Measurements from ENCODE around the gene CROCC2. TPM values are rescaled to one million over a fixed set of nuclear protein-coding genes. Genes with fewer than 3 reads are reported as not detected.
A peak's percentile ranks its signal among the peaks of the same experiment; 100 is the strongest.

The CROCC2 gene
- total and polyA plus RNA-seq, 2 of the 13 experiments (the other 11 are each of a cell fraction or from before 2014, with no cell fraction given) = not detected

DNA sequence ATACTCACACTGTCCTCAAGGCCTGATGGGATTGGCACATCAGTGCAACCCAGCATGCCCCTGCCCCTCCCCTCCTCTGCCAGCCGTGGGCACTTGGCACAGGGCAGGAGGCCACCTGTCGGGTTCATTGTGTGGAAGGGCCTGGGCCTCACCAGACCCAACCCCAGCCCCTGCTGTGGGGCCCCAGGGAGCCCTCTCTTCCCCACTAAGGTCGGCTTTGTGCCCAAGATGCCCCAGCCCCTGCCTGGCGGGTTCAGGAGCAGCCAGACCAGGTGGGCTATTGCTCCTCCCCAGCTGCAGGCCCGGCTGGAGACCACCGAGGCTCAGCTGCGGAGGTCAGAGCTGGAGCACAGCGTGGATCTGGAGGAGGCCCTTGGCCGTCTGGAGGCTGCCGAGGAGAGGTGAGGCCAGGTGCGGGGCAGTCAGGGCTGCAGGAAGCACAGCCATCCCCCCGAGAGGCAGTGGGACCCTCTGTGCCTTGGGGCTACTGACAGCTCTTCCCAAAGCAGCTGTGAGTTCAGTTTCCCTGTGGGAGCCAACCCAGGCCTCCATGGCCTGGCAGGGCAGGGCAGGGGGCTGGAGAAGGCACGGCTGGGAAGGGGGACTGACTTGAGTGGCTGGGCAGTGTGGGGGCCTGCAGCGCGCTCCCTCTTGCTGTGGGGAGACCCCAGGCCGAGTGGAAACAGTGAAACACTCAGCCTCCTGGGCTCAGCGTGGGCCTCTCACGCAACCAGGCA lies 16.3 kb downstream of the CROCC2 start:
- DNase-seq (ENCODE audit: low spot score) = no peak
- Histone ChIP-seq H4K20me1 (ENCODE audit: insufficient read depth, low read length) (no peaks in the 10 kb centered on the region), H3K27ac (ENCODE audit: extremely low read length, insufficient read depth, low read length) (no peak overlapping the region), H2AFZ (ENCODE audit: low read length) (no peak overlapping the region), H3K27me3 (ENCODE audit: control insufficient read depth in 1 of 2, insufficient read depth in 2 of 2, low read length in 2 of 2) (peaks cover 16 to 73% of the 10 kb centered on the region in 2 experiments; a peak in 4 of 5 replicates), H3K4me1 (ENCODE audit: insufficient read depth, low read length) (peaks cover 13% of the 10 kb centered on the region), H3K4me3 (replicated peaks in 1 of 3; ENCODE audit: insufficient read depth in 1 of 3, low read depth in 2 of 3, low read length in 3 of 3) (no peak overlapping the region), H3K79me2 (ENCODE audit: insufficient read depth, low read length) (no peaks in the 10 kb centered on the region), H3K4me2 (ENCODE audit: low read depth, low read length) (no peak overlapping the region), H3K9me3 (ENCODE audit: low read length) (no peaks in the 10 kb centered on the region), H3K36me3 (replicated peaks in 1 of 2; ENCODE audit: control insufficient read depth in 1 of 2, insufficient read depth in 2 of 2, low read length in 2 of 2) (no peaks in the 10 kb centered on the region), H3K9ac (ENCODE audit: insufficient read depth, low read depth, low read length) (no peak overlapping the region)
- in situ Hi-C loops (cut with HindIII; ENCODE audit: extremely low pct_ligation_motif_present, low pct_unique_long_range_greater_than_20kb) (no loop called here), intact Hi-C loops (cut with micrococcal nuclease; ENCODE audit: unreplicated experiment) (no loop called here)
- ChIA-PET POLR2A (no interaction called here), CTCF (ENCODE audit: low intra/inter-chr PET ratio, low total read pairs) (no interaction called here)
- TF ChIP-seq, protein P1, sequence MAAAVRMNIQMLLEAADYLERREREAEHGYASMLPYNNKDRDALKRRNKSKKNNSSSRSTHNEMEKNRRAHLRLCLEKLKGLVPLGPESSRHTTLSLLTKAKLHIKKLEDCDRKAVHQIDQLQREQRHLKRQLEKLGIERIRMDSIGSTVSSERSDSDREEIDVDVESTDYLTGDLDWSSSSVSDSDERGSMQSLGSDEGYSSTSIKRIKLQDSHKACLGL (CRISPR knock-in tag; IDR thresholded peaks at IDR 0.05) = 0 out of 2 replicates have a peak, but pooled peaks have one; percentile 32
- TF ChIP-seq RORA (CRISPR knock-in tag; IDR thresholded peaks at IDR 0.05) (no peak), HNRNPL (IDR thresholded peaks at IDR 0.05; ENCODE audit: low read depth, low read length) (peak; percentile 74; the same call in 1 of the 2 replicates), PCBP2 (optimal IDR thresholded peaks at IDR 0.05; ENCODE audit: low read depth, low read length, poor library complexity, severe bottlenecking) (no peak), ZNF253 (CRISPR knock-in tag; IDR thresholded peaks at IDR 0.05; ENCODE audit: borderline replicate concordance) (no peak), ZFP37 (CRISPR knock-in tag; IDR thresholded peaks at IDR 0.05; ENCODE audit: borderline replicate concordance) (no peak), ZNF274 (CRISPR knock-in tag; IDR thresholded peaks at IDR 0.05) (no peak), PPARG (CRISPR knock-in tag; conservative IDR thresholded peaks at IDR 0.05) (no peak)
- TF ChIP-seq, protein P2, sequence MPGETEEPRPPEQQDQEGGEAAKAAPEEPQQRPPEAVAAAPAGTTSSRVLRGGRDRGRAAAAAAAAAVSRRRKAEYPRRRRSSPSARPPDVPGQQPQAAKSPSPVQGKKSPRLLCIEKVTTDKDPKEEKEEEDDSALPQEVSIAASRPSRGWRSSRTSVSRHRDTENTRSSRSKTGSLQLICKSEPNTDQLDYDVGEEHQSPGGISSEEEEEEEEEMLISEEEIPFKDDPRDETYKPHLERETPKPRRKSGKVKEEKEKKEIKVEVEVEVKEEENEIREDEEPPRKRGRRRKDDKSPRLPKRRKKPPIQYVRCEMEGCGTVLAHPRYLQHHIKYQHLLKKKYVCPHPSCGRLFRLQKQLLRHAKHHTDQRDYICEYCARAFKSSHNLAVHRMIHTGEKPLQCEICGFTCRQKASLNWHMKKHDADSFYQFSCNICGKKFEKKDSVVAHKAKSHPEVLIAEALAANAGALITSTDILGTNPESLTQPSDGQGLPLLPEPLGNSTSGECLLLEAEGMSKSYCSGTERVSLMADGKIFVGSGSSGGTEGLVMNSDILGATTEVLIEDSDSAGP (CRISPR knock-in tag; IDR thresholded peaks at IDR 0.05; ENCODE audit: borderline replicate concordance) = no peak
- TF ChIP-seq, protein P3, sequence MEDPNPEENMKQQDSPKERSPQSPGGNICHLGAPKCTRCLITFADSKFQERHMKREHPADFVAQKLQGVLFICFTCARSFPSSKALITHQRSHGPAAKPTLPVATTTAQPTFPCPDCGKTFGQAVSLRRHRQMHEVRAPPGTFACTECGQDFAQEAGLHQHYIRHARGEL (CRISPR knock-in tag; IDR thresholded peaks at IDR 0.05) = no peak
- TF ChIP-seq, protein P4, sequence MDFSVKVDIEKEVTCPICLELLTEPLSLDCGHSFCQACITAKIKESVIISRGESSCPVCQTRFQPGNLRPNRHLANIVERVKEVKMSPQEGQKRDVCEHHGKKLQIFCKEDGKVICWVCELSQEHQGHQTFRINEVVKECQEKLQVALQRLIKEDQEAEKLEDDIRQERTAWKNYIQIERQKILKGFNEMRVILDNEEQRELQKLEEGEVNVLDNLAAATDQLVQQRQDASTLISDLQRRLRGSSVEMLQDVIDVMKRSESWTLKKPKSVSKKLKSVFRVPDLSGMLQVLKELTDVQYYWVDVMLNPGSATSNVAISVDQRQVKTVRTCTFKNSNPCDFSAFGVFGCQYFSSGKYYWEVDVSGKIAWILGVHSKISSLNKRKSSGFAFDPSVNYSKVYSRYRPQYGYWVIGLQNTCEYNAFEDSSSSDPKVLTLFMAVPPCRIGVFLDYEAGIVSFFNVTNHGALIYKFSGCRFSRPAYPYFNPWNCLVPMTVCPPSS (IDR thresholded peaks at IDR 0.05) = no peak
- no peak for ATAC-seq
- no TSS peak for BruUV-seq (replicated peaks)
- WGBS (ENCODE audit: low lambda C conversion rate) = no CpG with 5 or more reads among the region's 18 CpGs
- no peak for FAIRE-seq

Data from HepG2 (cell line).